HepG2 (cell line): ENCODE measurements around the gene SLC44A4. TPM values are rescaled to one million over a fixed set of nuclear protein-coding genes. Genes with fewer than 3 reads are reported as not detected.

ENCODE experiments used
- ARNT ChIP-seq: fragments of 450-650 bp; IDR thresholded peaks from 2 replicates; pipeline ENCODE4 v1.6.1; 2017
- ATF7-NPFF ChIP-seq: sonication (generic); formaldehyde crosslinking; IDR thresholded peaks from 2 replicates; pipeline ENCODE4 v1.8.1; 2023; ENCODE audit warnings: mild to moderate bottlenecking, low read depth, missing genetic modification reagents, moderate library complexity
- BORCS8-MEF2B ChIP-seq: sonication (generic); formaldehyde crosslinking; IDR thresholded peaks from 2 replicates; pipeline ENCODE4 v1.8.0; 2022; ENCODE audit warnings: mild to moderate bottlenecking, missing genetic modification reagents
- DMTF1 ChIP-seq: sonication (generic); formaldehyde crosslinking; IDR thresholded peaks from 2 replicates; pipeline ENCODE4 v1.4.0; 2020; ENCODE audit warnings: mild to moderate bottlenecking, missing genetic modification reagents
- HNRNPL ChIP-seq: fragments of 200-400 bp; formaldehyde crosslinking; IDR thresholded peaks from 2 replicates; pipeline ENCODE4 v1.6.1; 2017; ENCODE audit warnings: mild to moderate bottlenecking, low read depth, low read length
- SP1 ChIP-seq, 2 experiments: fragments of 450-650 bp in 1 of 2; sonication (generic) in 1 of 2; formaldehyde crosslinking in 1 of 2; IDR thresholded peaks; 2 replicates each; pipeline versions ENCODE4 v1.4.0 to v1.6.1; 2016 to 2020; ENCODE audit warnings: missing genetic modification reagents in 1 of 2
- SP4 ChIP-seq: sonication (generic); formaldehyde crosslinking; IDR thresholded peaks from 2 replicates; pipeline ENCODE4 v1.8.1; 2023; ENCODE audit warnings: mild to moderate bottlenecking, missing genetic modification reagents
- SPEN ChIP-seq: sonication (generic); formaldehyde crosslinking; IDR thresholded peaks from 2 replicates; pipeline ENCODE4 v1.5.1; 2020; ENCODE audit warnings: low read depth, mild to moderate bottlenecking, missing genetic modification reagents
- ZBTB38 ChIP-seq: sonication (generic); formaldehyde crosslinking; IDR thresholded peaks from 2 replicates; pipeline ENCODE4 v1.5.1; 2020; ENCODE audit warnings: mild to moderate bottlenecking, missing genetic modification reagents
- ZNF576 ChIP-seq: sonication (generic); formaldehyde crosslinking; IDR thresholded peaks from 2 replicates; pipeline ENCODE4 v1.4.0; 2020; ENCODE audit warnings: mild to moderate bottlenecking, missing genetic modification reagents
- ZNF609 ChIP-seq: sonication (generic); formaldehyde crosslinking; IDR thresholded peaks from 2 replicates; pipeline ENCODE4 v1.4.0; 2020; ENCODE audit warnings: mild to moderate bottlenecking, missing genetic modification reagents, borderline replicate concordance
- ZNF629 ChIP-seq: sonication (generic); formaldehyde crosslinking; conservative IDR thresholded peaks from 2 replicates; pipeline ENCODE4 v1.5.0; 2020; ENCODE audit warnings: missing genetic modification reagents
- ZSCAN31 ChIP-seq: sonication (generic); formaldehyde crosslinking; IDR thresholded peaks from 2 replicates; pipeline ENCODE4 v1.5.0; 2020; ENCODE audit warnings: low read depth, mild to moderate bottlenecking, missing genetic modification reagents
- polyA plus RNA-seq, 8 experiments: library from polyadenylated mRNA; depleted of rRNA in 3 of 8; stranded (reverse) in 7 of 8; unstranded in 1 of 8; fragments of >200 nt; fragmentation: Illumina TruSeq in 4 of 8; extraction: Trizol in 4 of 8; gene quantifications; 2 replicates each; pipeline versions ENCODE4 v1.2.1 to v1.2.3, GENCODE V29; 2011 to 2016; ENCODE audit warnings: low read depth in 4 of 8, missing spikeins in 1 of 8, mixed read lengths in 1 of 8; ENCODE audit not compliant: insufficient read depth in 1 of 8
- total RNA-seq, 5 experiments: library from RNA; depleted of rRNA; stranded (reverse); fragments of >200 nt; fragmentation: Illumina TruSeq; extraction: Trizol; gene quantifications; 2 replicates each; pipeline ENCODE4 v1.2.3, GENCODE V29; 2016; ENCODE audit warnings: low read depth in 1 of 5
- TF ChIP-seq, protein P1 (sequence below): sonication (generic); formaldehyde crosslinking; IDR thresholded peaks from 2 replicates; pipeline ENCODE4 v1.4.0; 2020; ENCODE audit warnings: missing genetic modification reagents

SLC44A4 gene
- total and polyA plus RNA-seq, 2 of the 13 experiments (the other 11 are each of a cell fraction or from before 2014, with no cell fraction given) = 3.5 to 5.9 TPM

GRCh38 chr6:31900917-31901414, 22.2 kb upstream of the SLC44A4 start (continued):
- TF ChIP-seq ZNF576 (no peak), SP4 (CRISPR knock-in tag) (no peak), SP1 (IDR thresholded peaks at IDR 0.05) (no peak), SP1 (CRISPR knock-in tag; IDR thresholded peaks at IDR 0.05) (0 out of 2 replicates have a peak, but pooled peaks have one; percentile 4), ZSCAN31 (CRISPR knock-in tag) (no peak), ZBTB38 (peak; percentile 97), SPEN (CRISPR knock-in tag) (peak; percentile 46; the same call in 1 of the 2 replicates), ZNF609 (CRISPR knock-in tag) (0 out of 2 replicates have a peak, but pooled peaks have one; percentile 21), BORCS8-MEF2B (CRISPR knock-in tag) (0 out of 2 replicates have a peak, but pooled peaks have one; percentile 11), ATF7-NPFF (CRISPR knock-in tag) (peak; percentile 41; the same call in 1 of the 2 replicates), DMTF1 (no peak), ZNF629 (CRISPR knock-in tag) (0 out of 2 replicates have a peak, but pooled peaks have one; percentile 5), HNRNPL (0 out of 2 replicates have a peak, but pooled peaks have one; percentile 53), ARNT (no peak)
- TF ChIP-seq, protein P1, sequence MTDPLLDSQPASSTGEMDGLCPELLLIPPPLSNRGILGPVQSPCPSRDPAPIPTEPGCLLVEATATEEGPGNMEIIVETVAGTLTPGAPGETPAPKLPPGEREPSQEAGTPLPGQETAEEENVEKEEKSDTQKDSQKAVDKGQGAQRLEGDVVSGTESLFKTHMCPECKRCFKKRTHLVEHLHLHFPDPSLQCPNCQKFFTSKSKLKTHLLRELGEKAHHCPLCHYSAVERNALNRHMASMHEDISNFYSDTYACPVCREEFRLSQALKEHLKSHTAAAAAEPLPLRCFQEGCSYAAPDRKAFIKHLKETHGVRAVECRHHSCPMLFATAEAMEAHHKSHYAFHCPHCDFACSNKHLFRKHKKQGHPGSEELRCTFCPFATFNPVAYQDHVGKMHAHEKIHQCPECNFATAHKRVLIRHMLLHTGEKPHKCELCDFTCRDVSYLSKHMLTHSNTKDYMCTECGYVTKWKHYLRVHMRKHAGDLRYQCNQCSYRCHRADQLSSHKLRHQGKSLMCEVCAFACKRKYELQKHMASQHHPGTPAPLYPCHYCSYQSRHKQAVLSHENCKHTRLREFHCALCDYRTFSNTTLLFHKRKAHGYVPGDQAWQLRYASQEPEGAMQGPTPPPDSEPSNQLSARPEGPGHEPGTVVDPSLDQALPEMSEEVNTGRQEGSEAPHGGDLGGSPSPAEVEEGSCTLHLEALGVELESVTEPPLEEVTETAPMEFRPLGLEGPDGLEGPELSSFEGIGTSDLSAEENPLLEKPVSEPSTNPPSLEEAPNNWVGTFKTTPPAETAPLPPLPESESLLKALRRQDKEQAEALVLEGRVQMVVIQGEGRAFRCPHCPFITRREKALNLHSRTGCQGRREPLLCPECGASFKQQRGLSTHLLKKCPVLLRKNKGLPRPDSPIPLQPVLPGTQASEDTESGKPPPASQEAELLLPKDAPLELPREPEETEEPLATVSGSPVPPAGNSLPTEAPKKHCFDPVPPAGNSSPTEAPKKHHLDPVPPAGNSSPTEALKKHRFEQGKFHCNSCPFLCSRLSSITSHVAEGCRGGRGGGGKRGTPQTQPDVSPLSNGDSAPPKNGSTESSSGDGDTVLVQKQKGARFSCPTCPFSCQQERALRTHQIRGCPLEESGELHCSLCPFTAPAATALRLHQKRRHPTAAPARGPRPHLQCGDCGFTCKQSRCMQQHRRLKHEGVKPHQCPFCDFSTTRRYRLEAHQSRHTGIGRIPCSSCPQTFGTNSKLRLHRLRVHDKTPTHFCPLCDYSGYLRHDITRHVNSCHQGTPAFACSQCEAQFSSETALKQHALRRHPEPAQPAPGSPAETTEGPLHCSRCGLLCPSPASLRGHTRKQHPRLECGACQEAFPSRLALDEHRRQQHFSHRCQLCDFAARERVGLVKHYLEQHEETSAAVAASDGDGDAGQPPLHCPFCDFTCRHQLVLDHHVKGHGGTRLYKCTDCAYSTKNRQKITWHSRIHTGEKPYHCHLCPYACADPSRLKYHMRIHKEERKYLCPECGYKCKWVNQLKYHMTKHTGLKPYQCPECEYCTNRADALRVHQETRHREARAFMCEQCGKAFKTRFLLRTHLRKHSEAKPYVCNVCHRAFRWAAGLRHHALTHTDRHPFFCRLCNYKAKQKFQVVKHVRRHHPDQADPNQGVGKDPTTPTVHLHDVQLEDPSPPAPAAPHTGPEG (CRISPR knock-in tag) = 0 out of 2 replicates have a peak, but pooled peaks have one; percentile 40
